WERI-Rb-1 (cell line): ENCODE results near the gene NELL1.

Source experiments
- DNase-seq: peaks from one replicate; pipeline ENCODE4 v3.0.0-alpha.2; 2020
- H3K27ac ChIP-seq: fragments of 250-450 bp; sonication (Bioruptor Pico); 2 replicates; pipeline ENCODE4 v1.5.1; 2020; ENCODE audit warnings: mild to moderate bottlenecking, moderate library complexity
- H3K27me3 ChIP-seq: fragments of 250-450 bp; sonication (Bioruptor Pico); 2 replicates; pipeline ENCODE4 v1.5.1; 2021; ENCODE audit warnings: mild to moderate bottlenecking, low read depth, moderate library complexity; ENCODE audit not compliant: insufficient read depth, severe bottlenecking
- H3K36me3 ChIP-seq: fragments of 250-450 bp; sonication (Bioruptor Pico); 2 replicates; pipeline ENCODE4 v1.5.1; 2020; ENCODE audit warnings: mild to moderate bottlenecking, moderate library complexity
- H3K4me3 ChIP-seq: 2 replicates; pipeline ENCODE4 v1.5.1; 2011; ENCODE audit warnings: low read depth, mild to moderate bottlenecking, control low read depth, low read length
- H3K9me3 ChIP-seq: fragments of 250-450 bp; sonication (Bioruptor Pico); 2 replicates; pipeline ENCODE4 v1.5.1; 2021; ENCODE audit warnings: mild to moderate bottlenecking, moderate library complexity; ENCODE audit not compliant: severe bottlenecking
- TF ChIP-seq, protein P1 (sequence below): IDR thresholded peaks from 2 replicates; pipeline ENCODE4 v1.5.1; 2011; ENCODE audit warnings: low read depth, mild to moderate bottlenecking, control low read depth, inconsistent platforms, low read length

Gene NELL1

DNA sequence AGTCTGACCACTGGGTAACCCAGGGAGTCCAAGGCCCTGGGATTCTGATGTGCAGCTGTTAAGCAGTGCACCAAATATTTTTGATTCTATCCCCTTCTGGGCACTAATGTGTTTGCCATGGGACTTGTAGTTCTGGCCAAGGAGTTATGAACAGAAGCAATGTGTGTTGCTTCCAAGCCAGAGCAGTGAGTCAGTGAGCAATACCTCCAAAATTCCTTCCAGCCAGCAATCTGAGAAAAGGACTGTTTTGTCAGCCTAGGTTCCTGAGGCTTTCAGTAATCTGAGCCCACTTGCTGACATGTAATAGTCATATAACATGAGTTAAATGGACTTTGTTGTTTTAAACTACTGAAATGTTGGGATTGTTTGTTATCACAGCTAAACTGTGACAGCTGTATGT is 311.4 kb downstream of the NELL1 start:
- Histone ChIP-seq H3K27ac (no peak overlapping the region), H3K4me3 (no peak overlapping the region), H3K36me3 (no peaks in the 10 kb centered on the region), H3K27me3 (no peaks in the 10 kb centered on the region), H3K9me3 (no peaks in the 10 kb centered on the region)
- no peak for DNase-seq
- TF ChIP-seq, protein P1, sequence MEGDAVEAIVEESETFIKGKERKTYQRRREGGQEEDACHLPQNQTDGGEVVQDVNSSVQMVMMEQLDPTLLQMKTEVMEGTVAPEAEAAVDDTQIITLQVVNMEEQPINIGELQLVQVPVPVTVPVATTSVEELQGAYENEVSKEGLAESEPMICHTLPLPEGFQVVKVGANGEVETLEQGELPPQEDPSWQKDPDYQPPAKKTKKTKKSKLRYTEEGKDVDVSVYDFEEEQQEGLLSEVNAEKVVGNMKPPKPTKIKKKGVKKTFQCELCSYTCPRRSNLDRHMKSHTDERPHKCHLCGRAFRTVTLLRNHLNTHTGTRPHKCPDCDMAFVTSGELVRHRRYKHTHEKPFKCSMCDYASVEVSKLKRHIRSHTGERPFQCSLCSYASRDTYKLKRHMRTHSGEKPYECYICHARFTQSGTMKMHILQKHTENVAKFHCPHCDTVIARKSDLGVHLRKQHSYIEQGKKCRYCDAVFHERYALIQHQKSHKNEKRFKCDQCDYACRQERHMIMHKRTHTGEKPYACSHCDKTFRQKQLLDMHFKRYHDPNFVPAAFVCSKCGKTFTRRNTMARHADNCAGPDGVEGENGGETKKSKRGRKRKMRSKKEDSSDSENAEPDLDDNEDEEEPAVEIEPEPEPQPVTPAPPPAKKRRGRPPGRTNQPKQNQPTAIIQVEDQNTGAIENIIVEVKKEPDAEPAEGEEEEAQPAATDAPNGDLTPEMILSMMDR: no peak

DNA sequence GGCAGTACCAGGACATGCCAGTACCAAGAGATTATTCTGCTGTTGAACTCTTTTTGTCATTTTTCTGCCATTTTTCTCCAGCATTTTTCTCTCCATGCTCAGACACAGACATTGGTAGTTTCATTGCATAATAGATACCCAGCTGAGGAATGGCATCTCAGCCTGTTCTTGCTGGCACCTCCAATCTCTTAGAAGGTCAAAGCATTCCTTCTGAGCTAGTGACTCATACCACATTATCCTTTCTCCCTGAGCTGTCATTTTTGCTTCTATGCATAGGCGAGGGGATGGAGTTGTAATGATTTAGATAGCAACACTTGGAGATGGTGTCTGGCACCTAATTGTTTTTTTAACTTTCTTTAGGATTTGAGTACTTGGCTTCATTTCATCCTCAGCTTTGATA is 321.1 kb downstream of the NELL1 start:
- Histone ChIP-seq H3K27me3 (no peaks in the 10 kb centered on the region), H3K36me3 (no peaks in the 10 kb centered on the region), H3K4me3 (no peak overlapping the region), H3K27ac (no peak overlapping the region), H3K9me3 (no peaks in the 10 kb centered on the region)
- no peak for DNase-seq
- TF ChIP-seq, protein P1: no peak

DNA sequence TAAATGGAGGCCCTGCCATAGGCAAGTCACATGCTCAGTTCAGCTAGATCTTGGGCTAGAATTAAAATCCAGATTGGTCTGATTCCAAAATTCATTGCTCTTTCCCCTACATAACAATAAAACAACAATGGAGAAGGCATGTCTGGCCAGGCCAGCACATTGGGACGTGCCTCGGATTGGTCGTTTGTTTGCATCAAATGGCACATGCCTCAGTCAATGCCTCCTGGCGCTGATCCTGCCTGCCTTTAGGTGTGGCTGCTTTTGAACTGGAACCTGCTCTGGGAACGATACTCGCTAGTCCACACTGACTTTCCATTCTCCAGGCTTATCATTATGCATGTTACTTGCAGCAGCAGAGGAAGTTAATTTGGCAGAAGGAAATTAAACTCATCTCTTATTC is 322.1 kb downstream of the NELL1 start:
- TF ChIP-seq, protein P1: no peak
- no peak overlapping the region for H3K27ac ChIP-seq
- no peaks in the 10 kb centered on the region for H3K36me3 ChIP-seq
- H3K4me3 ChIP-seq: no peak overlapping the region
- H3K27me3 ChIP-seq: no peaks in the 10 kb centered on the region
- DNase-seq: no peak
- H3K9me3 ChIP-seq: no peaks in the 10 kb centered on the region

DNA sequence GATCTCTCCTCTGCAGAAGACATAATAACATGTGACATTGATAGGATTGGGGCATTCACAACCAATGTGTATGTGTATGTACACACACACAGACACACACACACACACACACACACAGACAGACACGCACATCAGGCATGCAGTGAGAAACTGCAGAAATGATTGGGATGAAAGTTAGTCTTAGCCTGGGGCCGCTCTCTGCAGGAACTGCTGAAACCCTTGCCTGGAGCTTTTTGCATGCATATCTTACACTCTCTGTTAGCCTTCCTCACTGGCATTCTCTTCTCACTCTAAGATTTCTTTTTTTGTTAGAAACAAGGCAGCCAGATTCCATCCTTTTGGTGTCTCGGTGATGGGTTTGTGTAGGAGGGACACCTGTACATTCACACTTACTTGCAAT is 337.9 kb downstream of the NELL1 start:
- TF ChIP-seq, protein P1: no peak
- H3K27ac ChIP-seq: no peak overlapping the region
- no peak overlapping the region for H3K4me3 ChIP-seq
- H3K36me3 ChIP-seq: no peaks in the 10 kb centered on the region
- no peaks in the 10 kb centered on the region for H3K27me3 ChIP-seq
- H3K9me3 ChIP-seq: no peaks in the 10 kb centered on the region
- DNase-seq: no peak

DNA sequence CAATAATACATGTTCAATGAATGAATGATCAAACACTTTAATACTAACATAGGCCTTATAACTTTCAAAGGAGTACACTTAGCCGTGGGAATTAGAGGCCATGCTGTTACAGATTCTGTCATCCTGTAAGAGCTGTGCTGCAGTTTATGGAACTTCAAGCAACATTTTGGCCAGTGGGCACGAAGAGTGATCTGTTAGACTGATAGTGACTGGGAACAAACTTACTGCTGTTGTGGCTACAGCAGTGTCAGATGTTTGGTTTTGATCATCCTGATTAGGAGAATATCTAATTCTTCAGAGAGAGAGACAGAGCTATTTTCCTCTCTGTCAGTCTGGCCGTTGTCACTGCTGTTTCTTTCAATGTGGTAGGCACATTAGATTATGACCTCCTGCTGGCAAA is 348.9 kb downstream of the NELL1 start:
- no peak for DNase-seq
- H3K27me3 ChIP-seq: no peaks in the 10 kb centered on the region
- H3K27ac ChIP-seq: no peak overlapping the region
- no peak overlapping the region for H3K4me3 ChIP-seq
- no peaks in the 10 kb centered on the region for H3K9me3 ChIP-seq
- no peaks in the 10 kb centered on the region for H3K36me3 ChIP-seq
- TF ChIP-seq, protein P1: no peak

GRCh38 chr11:21026685-21027084 is 357.3 kb downstream of the NELL1 start:
- Histone ChIP-seq H3K27ac (no peak overlapping the region), H3K9me3 (no peaks in the 10 kb centered on the region), H3K36me3 (no peaks in the 10 kb centered on the region), H3K27me3 (no peaks in the 10 kb centered on the region), H3K4me3 (no peak overlapping the region)
- DNase-seq: no peak
- TF ChIP-seq, protein P1: no peak
